HepG2 (cell line): Measurements from ENCODE around the gene FYTTD1. TPM values are rescaled to one million over a fixed set of nuclear protein-coding genes. Genes with fewer than 3 reads are reported as not detected.

Source experiments
- ATAC-seq: fragments of 200-7000 bp; cut with Tn5 transposase; 3 replicates; pipeline ENCODE4 v1.9.1; 2020; ENCODE audit warnings: mild to moderate bottlenecking, moderate library complexity
- BruUV-seq: library from RNA; stranded (reverse); fragments of 400-500 nt; replicated peaks from 2 replicates; lab custom pipeline; 2021; lab: Mats Ljungman, UMichigan
- CTCF ChIA-PET: fragments of 300-600 bp; formaldehyde crosslinking; extraction: SDS; loops from one replicate; lab custom pipeline; 2021; ENCODE audit warnings: low total read pairs, inconsistent platforms, low intra/inter-chr PET ratio; lab: Yijun Ruan, JAX
- POLR2A ChIA-PET: fragments of 350-600 bp; sonication (Branson Sonifier 250); formaldehyde crosslinking; loops from one replicate; lab custom pipeline; 2020; ENCODE audit warnings: antibody characterized with exemption, inconsistent platforms; lab: Yijun Ruan, JAX
- DNase-seq: peaks from one replicate; pipeline ENCODE4 v3.0.0-alpha.2; 2015; ENCODE audit warnings: low spot score
- FAIRE-seq: peaks from 3 replicates; lab custom pipeline; 2011; peaks lifted over from hg19 to GRCh38; lab: Jason Lieb, UNC
- H2AFZ ChIP-seq: one replicate; pipeline ENCODE4 v1.6.1; 2011; ENCODE audit warnings: low read length, inconsistent platforms
- H3K27ac ChIP-seq: fragments of 300-600 bp; 3 replicates; pipeline ENCODE4 v1.8.0; 2011; ENCODE audit warnings: mixed run types, mild to moderate bottlenecking, mixed read lengths, low read length, inconsistent platforms; ENCODE audit not compliant: insufficient read depth; ENCODE audit errors: extremely low read length
- H3K27me3 ChIP-seq, 2 experiments: fragments of 200-600 bp in 1 of 2; 2 replicates in 1 of 2; 3 replicates in 1 of 2; pipeline versions ENCODE4 v1.6.0 to v1.8.0; 2011; ENCODE audit warnings: low read length in 2 of 2, mild to moderate bottlenecking in 2 of 2, moderate library complexity in 2 of 2, inconsistent platforms in 1 of 2; ENCODE audit not compliant: insufficient read depth in 2 of 2, control insufficient read depth in 1 of 2
- H3K36me3 ChIP-seq, 2 experiments: fragments of 200-600 bp in 1 of 2; replicated peaks in 1 of 2; 2 replicates in 1 of 2; 3 replicates in 1 of 2; pipeline versions ENCODE4 v1.5.1 to v1.8.0; 2011; ENCODE audit warnings: low read length in 2 of 2, inconsistent platforms in 1 of 2; ENCODE audit not compliant: insufficient read depth in 2 of 2, control insufficient read depth in 1 of 2
- H3K4me1 ChIP-seq: 2 replicates; pipeline ENCODE4 v1.5.1; 2012; ENCODE audit warnings: low read length, inconsistent platforms; ENCODE audit not compliant: insufficient read depth
- H3K4me2 ChIP-seq: 2 replicates; pipeline ENCODE4 v1.6.0; 2011; ENCODE audit warnings: low read depth, low read length, inconsistent platforms
- H3K4me3 ChIP-seq, 3 experiments: fragments of 200-600 bp in 1 of 3; sonication (generic), shearing (Covaris generic) in 1 of 3; replicated peaks in 1 of 3; 2 replicates each; pipeline ENCODE4 v1.5.1; 2011 to 2016; ENCODE audit warnings: low read length in 3 of 3, inconsistent platforms in 2 of 3, low read depth in 2 of 3, mild to moderate bottlenecking in 2 of 3, control low read depth in 1 of 3, mixed read lengths in 1 of 3; ENCODE audit not compliant: insufficient read depth in 1 of 3
- H3K79me2 ChIP-seq: one replicate; pipeline ENCODE4 v1.6.1; 2011; ENCODE audit warnings: low read length, inconsistent platforms; ENCODE audit not compliant: insufficient read depth
- H3K9ac ChIP-seq: 2 replicates; pipeline ENCODE4 v1.6.0; 2011; ENCODE audit warnings: mild to moderate bottlenecking, low read depth, low read length, inconsistent platforms; ENCODE audit not compliant: insufficient read depth
- H3K9me3 ChIP-seq: 2 replicates; pipeline ENCODE4 v1.5.1; 2012; ENCODE audit warnings: mild to moderate bottlenecking, low read length
- H4K20me1 ChIP-seq: 2 replicates; pipeline ENCODE4 v1.6.0; 2011; ENCODE audit warnings: inconsistent platforms, mild to moderate bottlenecking, low read length, moderate library complexity; ENCODE audit not compliant: insufficient read depth
- ARNT2 ChIP-seq: sonication (generic); formaldehyde crosslinking; IDR thresholded peaks from 2 replicates; pipeline ENCODE4 v1.8.0; 2022; ENCODE audit warnings: mild to moderate bottlenecking, low read depth, missing genetic modification reagents, moderate library complexity
- EHMT2 ChIP-seq: fragments of 200-600 bp; sonication (generic); IDR thresholded peaks from 2 replicates; pipeline ENCODE4 v1.7.0; 2017; ENCODE audit warnings: antibody characterized with exemption, low read depth, low read length, borderline replicate concordance
- JUNB ChIP-seq: sonication (generic); formaldehyde crosslinking; IDR thresholded peaks from 2 replicates; pipeline ENCODE4 v1.8.0; 2022; ENCODE audit warnings: missing genetic modification reagents, mild to moderate bottlenecking, borderline replicate concordance
- MZF1 ChIP-seq: sonication (generic); formaldehyde crosslinking; IDR thresholded peaks from 2 replicates; pipeline ENCODE4 v1.8.1; 2023; ENCODE audit warnings: mild to moderate bottlenecking, missing genetic modification reagents, borderline replicate concordance
- NKX3-1 ChIP-seq: sonication (generic); formaldehyde crosslinking; IDR thresholded peaks from 2 replicates; pipeline ENCODE4 v1.5.0; 2020; ENCODE audit warnings: missing genetic modification reagents
- RARA ChIP-seq: IDR thresholded peaks from 2 replicates; pipeline ENCODE4 v1.6.1; 2016; ENCODE audit warnings: missing genetic modification reagents, missing compliant biosample characterization
- SP4 ChIP-seq: sonication (generic); formaldehyde crosslinking; IDR thresholded peaks from 2 replicates; pipeline ENCODE4 v1.8.1; 2023; ENCODE audit warnings: mild to moderate bottlenecking, missing genetic modification reagents
- ZBTB42 ChIP-seq: sonication (generic); formaldehyde crosslinking; IDR thresholded peaks from 2 replicates; pipeline ENCODE4 v1.5.0; 2020; ENCODE audit warnings: mild to moderate bottlenecking, missing genetic modification reagents
- ZBTB7A ChIP-seq: sonication (generic); formaldehyde crosslinking; IDR thresholded peaks from 2 replicates; pipeline ENCODE4 v1.8.0; 2022; ENCODE audit warnings: mild to moderate bottlenecking, missing genetic modification reagents
- ZNF572 ChIP-seq: sonication (generic); formaldehyde crosslinking; IDR thresholded peaks from 2 replicates; pipeline ENCODE4 v1.5.1; 2020; ENCODE audit warnings: mild to moderate bottlenecking, missing genetic modification reagents
- ZNF724P ChIP-seq: sonication (generic); formaldehyde crosslinking; IDR thresholded peaks from 2 replicates; pipeline ENCODE4 v1.8.0; 2022; ENCODE audit warnings: missing genetic modification reagents, borderline replicate concordance
- ZNF776 ChIP-seq: sonication (generic); formaldehyde crosslinking; IDR thresholded peaks from 2 replicates; pipeline ENCODE4 v1.4.0; 2020; ENCODE audit warnings: mild to moderate bottlenecking, missing genetic modification reagents
- WGBS: methylation state at CpG from one replicate; pipeline ENCODE4 v1.1.6; 2017; ENCODE audit warnings: low lambda C conversion rate; 5-methylcytosine and 5-hydroxymethylcytosine counted together
- in situ Hi-C: cut with HindIII; loops from 2 replicates; pipeline ENCODE4 v1.10.0; 2017; ENCODE audit warnings: low pct_unique_long_range_greater_than_20kb; ENCODE audit not compliant: extremely low pct_ligation_motif_present
- intact Hi-C: fragments of 100-400 bp; cut with micrococcal nuclease; formaldehyde crosslinking; loops from one replicate; pipeline ENCODE4 v1.10.0; 2022; ENCODE audit not compliant: unreplicated experiment
- polyA plus RNA-seq, 8 experiments: library from polyadenylated mRNA; depleted of rRNA in 3 of 8; stranded (reverse) in 7 of 8; unstranded in 1 of 8; fragments of >200 nt; fragmentation: Illumina TruSeq in 4 of 8; extraction: Trizol in 4 of 8; gene quantifications; 2 replicates each; pipeline versions ENCODE4 v1.2.1 to v1.2.3, GENCODE V29; 2011 to 2016; ENCODE audit warnings: low read depth in 4 of 8, missing spikeins in 1 of 8, mixed read lengths in 1 of 8; ENCODE audit not compliant: insufficient read depth in 1 of 8
- total RNA-seq, 5 experiments: library from RNA; depleted of rRNA; stranded (reverse); fragments of >200 nt; fragmentation: Illumina TruSeq; extraction: Trizol; gene quantifications; 2 replicates each; pipeline ENCODE4 v1.2.3, GENCODE V29; 2016; ENCODE audit warnings: low read depth in 1 of 5
- TF ChIP-seq, protein P1 (sequence below): sonication (generic); formaldehyde crosslinking; IDR thresholded peaks from 2 replicates; pipeline ENCODE4 v1.5.0; 2020; ENCODE audit warnings: missing genetic modification reagents
- TF ChIP-seq, protein P2 (sequence below): sonication (generic); formaldehyde crosslinking; conservative IDR thresholded peaks from 2 replicates; pipeline ENCODE4 v1.8.0; 2022; ENCODE audit warnings: missing genetic modification reagents
- TF ChIP-seq, protein P3 (sequence below): sonication (generic); formaldehyde crosslinking; IDR thresholded peaks from 2 replicates; pipeline ENCODE4 v1.4.0; 2020; ENCODE audit warnings: missing genetic modification reagents

FYTTD1 gene
- total and polyA plus RNA-seq, 2 of the 13 experiments (the other 11 are each of a cell fraction or from before 2014, with no cell fraction given): 6.5 to 28.8 TPM

DNA sequence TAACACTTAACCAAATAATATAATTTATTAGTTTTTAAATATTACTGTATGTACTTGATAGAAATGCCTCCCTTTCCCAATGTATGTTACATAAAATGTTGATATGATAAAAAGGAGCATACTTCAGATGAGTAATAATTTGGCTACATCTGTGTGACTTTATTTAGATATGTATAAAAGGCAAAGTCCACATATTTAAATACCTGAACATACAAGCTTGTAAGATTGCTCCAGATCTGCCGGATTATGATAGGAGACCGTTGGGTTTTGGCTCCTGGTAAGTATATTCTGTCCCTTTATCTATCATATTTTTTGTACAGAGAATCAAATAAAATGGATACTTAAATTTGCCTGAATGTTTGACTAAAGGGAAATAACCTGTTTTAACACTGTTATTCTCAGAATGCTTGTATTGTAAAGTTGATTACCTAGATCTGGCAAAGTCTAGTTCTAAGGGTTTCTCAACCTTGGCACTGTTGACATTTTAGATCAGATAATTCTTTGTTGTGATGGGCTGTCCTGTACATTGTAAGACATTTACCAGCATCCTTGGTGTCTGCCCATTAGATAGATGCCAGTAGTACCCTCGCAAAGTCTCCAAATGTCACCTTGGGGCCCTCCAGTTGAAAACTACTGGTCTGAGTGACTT lies 79.8 kb downstream of the FYTTD1 start (continued):
- TF ChIP-seq MZF1 (no peak), ZNF776 (CRISPR knock-in tag) (no peak), ARNT2 (CRISPR knock-in tag) (no peak), JUNB (CRISPR knock-in tag) (no peak), EHMT2 (no peak), ZBTB42 (CRISPR knock-in tag) (no peak)

DNA sequence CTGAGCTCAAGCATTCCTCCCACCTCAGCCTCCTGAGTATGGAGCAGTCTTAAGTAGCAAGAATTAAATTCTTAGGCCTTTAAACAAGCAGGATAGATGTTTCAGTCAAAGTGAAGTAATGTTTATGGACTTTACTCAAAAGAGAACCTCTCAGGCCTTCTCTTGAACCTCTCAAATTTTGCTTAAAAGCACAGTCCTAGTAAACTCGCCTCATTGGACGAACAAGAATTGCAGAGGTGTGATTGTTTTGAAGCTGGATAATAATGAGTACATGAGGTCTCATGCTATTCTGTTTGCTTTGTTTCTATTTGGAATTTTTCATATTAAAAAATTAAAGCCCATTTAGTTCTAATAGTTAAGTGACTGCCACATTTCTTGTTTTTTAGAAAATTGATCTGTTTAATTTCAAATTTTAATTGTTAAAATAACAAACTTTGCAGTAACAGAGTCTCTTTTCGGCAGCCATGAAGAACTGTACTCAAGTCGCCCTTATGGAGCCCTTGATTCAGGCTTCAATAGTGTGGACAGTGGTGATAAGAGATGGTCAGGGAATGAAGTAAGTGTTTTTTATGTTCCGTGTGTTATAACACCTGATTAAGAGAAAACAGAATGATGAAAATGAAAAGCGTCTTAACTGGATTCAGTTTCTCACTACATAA lies 80.8 kb downstream of the FYTTD1 start:
- H3K9me3 ChIP-seq: no peaks in the 10 kb centered on the region
- no peak overlapping the region for H3K4me2 ChIP-seq
- H3K4me1 ChIP-seq: no peaks in the 10 kb centered on the region
- H3K36me3 ChIP-seq: peaks cover 8 to 40% of the 10 kb centered on the region in 2 experiments
- in situ Hi-C loops (no loop called here), intact Hi-C loops (no loop called here)
- H3K4me3 ChIP-seq: no peak overlapping the region
- no peak overlapping the region for H3K9ac ChIP-seq
- no TSS peak for BruUV-seq
- no peaks in the 10 kb centered on the region for H3K27me3 ChIP-seq
- FAIRE-seq: no peak
- POLR2A ChIA-PET: no interaction called here
- no peak for DNase-seq
- H4K20me1 ChIP-seq: no peaks in the 10 kb centered on the region
- CTCF ChIA-PET: no interaction called here
- no peaks in the 10 kb centered on the region for H3K79me2 ChIP-seq
- ATAC-seq: no peak
- H2AFZ ChIP-seq: no peak overlapping the region
- no peak overlapping the region for H3K27ac ChIP-seq
- 81% methylated on average over 6 of the region's 6 CpGs for WGBS
- TF ChIP-seq, protein P1, sequence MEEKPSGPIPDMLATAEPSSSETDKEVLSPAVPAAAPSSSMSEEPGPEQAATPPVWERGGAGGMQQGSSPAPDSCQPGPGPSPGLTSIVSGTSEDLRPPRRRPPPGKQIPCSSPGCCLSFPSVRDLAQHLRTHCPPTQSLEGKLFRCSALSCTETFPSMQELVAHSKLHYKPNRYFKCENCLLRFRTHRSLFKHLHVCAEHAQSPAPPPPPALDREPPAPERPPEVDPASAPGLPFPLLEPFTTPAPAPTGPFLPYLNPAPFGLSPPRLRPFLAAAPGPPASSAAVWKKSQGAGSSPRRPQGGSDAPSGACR (CRISPR knock-in tag): no peak
- no peak for TF ChIP-seq RARA (CRISPR knock-in tag)
- TF ChIP-seq NKX3-1 (CRISPR knock-in tag): no peak
- TF ChIP-seq SP4 (CRISPR knock-in tag): no peak
- TF ChIP-seq, protein P2, sequence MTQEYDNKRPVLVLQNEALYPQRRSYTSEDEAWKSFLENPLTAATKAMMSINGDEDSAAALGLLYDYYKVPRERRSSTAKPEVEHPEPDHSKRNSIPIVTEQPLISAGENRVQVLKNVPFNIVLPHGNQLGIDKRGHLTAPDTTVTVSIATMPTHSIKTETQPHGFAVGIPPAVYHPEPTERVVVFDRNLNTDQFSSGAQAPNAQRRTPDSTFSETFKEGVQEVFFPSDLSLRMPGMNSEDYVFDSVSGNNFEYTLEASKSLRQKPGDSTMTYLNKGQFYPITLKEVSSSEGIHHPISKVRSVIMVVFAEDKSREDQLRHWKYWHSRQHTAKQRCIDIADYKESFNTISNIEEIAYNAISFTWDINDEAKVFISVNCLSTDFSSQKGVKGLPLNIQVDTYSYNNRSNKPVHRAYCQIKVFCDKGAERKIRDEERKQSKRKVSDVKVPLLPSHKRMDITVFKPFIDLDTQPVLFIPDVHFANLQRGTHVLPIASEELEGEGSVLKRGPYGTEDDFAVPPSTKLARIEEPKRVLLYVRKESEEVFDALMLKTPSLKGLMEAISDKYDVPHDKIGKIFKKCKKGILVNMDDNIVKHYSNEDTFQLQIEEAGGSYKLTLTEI (CRISPR knock-in tag): no peak
- no peak for TF ChIP-seq ZBTB7A
- TF ChIP-seq, protein P3, sequence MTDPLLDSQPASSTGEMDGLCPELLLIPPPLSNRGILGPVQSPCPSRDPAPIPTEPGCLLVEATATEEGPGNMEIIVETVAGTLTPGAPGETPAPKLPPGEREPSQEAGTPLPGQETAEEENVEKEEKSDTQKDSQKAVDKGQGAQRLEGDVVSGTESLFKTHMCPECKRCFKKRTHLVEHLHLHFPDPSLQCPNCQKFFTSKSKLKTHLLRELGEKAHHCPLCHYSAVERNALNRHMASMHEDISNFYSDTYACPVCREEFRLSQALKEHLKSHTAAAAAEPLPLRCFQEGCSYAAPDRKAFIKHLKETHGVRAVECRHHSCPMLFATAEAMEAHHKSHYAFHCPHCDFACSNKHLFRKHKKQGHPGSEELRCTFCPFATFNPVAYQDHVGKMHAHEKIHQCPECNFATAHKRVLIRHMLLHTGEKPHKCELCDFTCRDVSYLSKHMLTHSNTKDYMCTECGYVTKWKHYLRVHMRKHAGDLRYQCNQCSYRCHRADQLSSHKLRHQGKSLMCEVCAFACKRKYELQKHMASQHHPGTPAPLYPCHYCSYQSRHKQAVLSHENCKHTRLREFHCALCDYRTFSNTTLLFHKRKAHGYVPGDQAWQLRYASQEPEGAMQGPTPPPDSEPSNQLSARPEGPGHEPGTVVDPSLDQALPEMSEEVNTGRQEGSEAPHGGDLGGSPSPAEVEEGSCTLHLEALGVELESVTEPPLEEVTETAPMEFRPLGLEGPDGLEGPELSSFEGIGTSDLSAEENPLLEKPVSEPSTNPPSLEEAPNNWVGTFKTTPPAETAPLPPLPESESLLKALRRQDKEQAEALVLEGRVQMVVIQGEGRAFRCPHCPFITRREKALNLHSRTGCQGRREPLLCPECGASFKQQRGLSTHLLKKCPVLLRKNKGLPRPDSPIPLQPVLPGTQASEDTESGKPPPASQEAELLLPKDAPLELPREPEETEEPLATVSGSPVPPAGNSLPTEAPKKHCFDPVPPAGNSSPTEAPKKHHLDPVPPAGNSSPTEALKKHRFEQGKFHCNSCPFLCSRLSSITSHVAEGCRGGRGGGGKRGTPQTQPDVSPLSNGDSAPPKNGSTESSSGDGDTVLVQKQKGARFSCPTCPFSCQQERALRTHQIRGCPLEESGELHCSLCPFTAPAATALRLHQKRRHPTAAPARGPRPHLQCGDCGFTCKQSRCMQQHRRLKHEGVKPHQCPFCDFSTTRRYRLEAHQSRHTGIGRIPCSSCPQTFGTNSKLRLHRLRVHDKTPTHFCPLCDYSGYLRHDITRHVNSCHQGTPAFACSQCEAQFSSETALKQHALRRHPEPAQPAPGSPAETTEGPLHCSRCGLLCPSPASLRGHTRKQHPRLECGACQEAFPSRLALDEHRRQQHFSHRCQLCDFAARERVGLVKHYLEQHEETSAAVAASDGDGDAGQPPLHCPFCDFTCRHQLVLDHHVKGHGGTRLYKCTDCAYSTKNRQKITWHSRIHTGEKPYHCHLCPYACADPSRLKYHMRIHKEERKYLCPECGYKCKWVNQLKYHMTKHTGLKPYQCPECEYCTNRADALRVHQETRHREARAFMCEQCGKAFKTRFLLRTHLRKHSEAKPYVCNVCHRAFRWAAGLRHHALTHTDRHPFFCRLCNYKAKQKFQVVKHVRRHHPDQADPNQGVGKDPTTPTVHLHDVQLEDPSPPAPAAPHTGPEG (CRISPR knock-in tag): no peak
- no peak for TF ChIP-seq ZNF724P
- TF ChIP-seq ZNF572 (CRISPR knock-in tag): no peak
